HepG2 (cell line): ENCODE results near the gene COL4A6. TPM values are rescaled to one million over a fixed set of nuclear protein-coding genes. Genes with fewer than 3 reads are reported as not detected.

ENCODE experiments used
- ATAC-seq: fragments of 200-7000 bp; cut with Tn5 transposase; 3 replicates; pipeline ENCODE4 v1.9.1; 2020; ENCODE audit warnings: mild to moderate bottlenecking, moderate library complexity
- BruUV-seq: library from RNA; stranded (reverse); fragments of 400-500 nt; replicated peaks from 2 replicates; lab custom pipeline; 2021; lab: Mats Ljungman, UMichigan
- CTCF ChIA-PET: fragments of 300-600 bp; formaldehyde crosslinking; extraction: SDS; loops from one replicate; lab custom pipeline; 2021; ENCODE audit warnings: low total read pairs, inconsistent platforms, low intra/inter-chr PET ratio; lab: Yijun Ruan, JAX
- POLR2A ChIA-PET: fragments of 350-600 bp; sonication (Branson Sonifier 250); formaldehyde crosslinking; loops from one replicate; lab custom pipeline; 2020; ENCODE audit warnings: antibody characterized with exemption, inconsistent platforms; lab: Yijun Ruan, JAX
- DNase-seq: peaks from one replicate; pipeline ENCODE4 v3.0.0-alpha.2; 2015; ENCODE audit warnings: low spot score
- FAIRE-seq: peaks from 3 replicates; lab custom pipeline; 2011; peaks lifted over from hg19 to GRCh38; lab: Jason Lieb, UNC
- H2AFZ ChIP-seq: one replicate; pipeline ENCODE4 v1.6.1; 2011; ENCODE audit warnings: low read length, inconsistent platforms
- H3K27ac ChIP-seq: fragments of 300-600 bp; 3 replicates; pipeline ENCODE4 v1.8.0; 2011; ENCODE audit warnings: mixed run types, mild to moderate bottlenecking, mixed read lengths, low read length, inconsistent platforms; ENCODE audit not compliant: insufficient read depth; ENCODE audit errors: extremely low read length
- H3K27me3 ChIP-seq, 2 experiments: fragments of 200-600 bp in 1 of 2; 2 replicates in 1 of 2; 3 replicates in 1 of 2; pipeline versions ENCODE4 v1.6.0 to v1.8.0; 2011; ENCODE audit warnings: low read length in 2 of 2, mild to moderate bottlenecking in 2 of 2, moderate library complexity in 2 of 2, inconsistent platforms in 1 of 2; ENCODE audit not compliant: insufficient read depth in 2 of 2, control insufficient read depth in 1 of 2
- H3K36me3 ChIP-seq, 2 experiments: fragments of 200-600 bp in 1 of 2; replicated peaks in 1 of 2; 2 replicates in 1 of 2; 3 replicates in 1 of 2; pipeline versions ENCODE4 v1.5.1 to v1.8.0; 2011; ENCODE audit warnings: low read length in 2 of 2, inconsistent platforms in 1 of 2; ENCODE audit not compliant: insufficient read depth in 2 of 2, control insufficient read depth in 1 of 2
- H3K4me1 ChIP-seq: 2 replicates; pipeline ENCODE4 v1.5.1; 2012; ENCODE audit warnings: low read length, inconsistent platforms; ENCODE audit not compliant: insufficient read depth
- H3K4me2 ChIP-seq: 2 replicates; pipeline ENCODE4 v1.6.0; 2011; ENCODE audit warnings: low read depth, low read length, inconsistent platforms
- H3K4me3 ChIP-seq, 3 experiments: fragments of 200-600 bp in 1 of 3; sonication (generic), shearing (Covaris generic) in 1 of 3; replicated peaks in 1 of 3; 2 replicates each; pipeline ENCODE4 v1.5.1; 2011 to 2016; ENCODE audit warnings: low read length in 3 of 3, inconsistent platforms in 2 of 3, low read depth in 2 of 3, mild to moderate bottlenecking in 2 of 3, control low read depth in 1 of 3, mixed read lengths in 1 of 3; ENCODE audit not compliant: insufficient read depth in 1 of 3
- H3K79me2 ChIP-seq: one replicate; pipeline ENCODE4 v1.6.1; 2011; ENCODE audit warnings: low read length, inconsistent platforms; ENCODE audit not compliant: insufficient read depth
- H3K9ac ChIP-seq: 2 replicates; pipeline ENCODE4 v1.6.0; 2011; ENCODE audit warnings: mild to moderate bottlenecking, low read depth, low read length, inconsistent platforms; ENCODE audit not compliant: insufficient read depth
- H3K9me3 ChIP-seq: 2 replicates; pipeline ENCODE4 v1.5.1; 2012; ENCODE audit warnings: mild to moderate bottlenecking, low read length
- H4K20me1 ChIP-seq: 2 replicates; pipeline ENCODE4 v1.6.0; 2011; ENCODE audit warnings: inconsistent platforms, mild to moderate bottlenecking, low read length, moderate library complexity; ENCODE audit not compliant: insufficient read depth
- BRF2 ChIP-seq: sonication (generic); formaldehyde crosslinking; IDR thresholded peaks from 2 replicates; pipeline ENCODE4 v1.8.1; 2022; ENCODE audit warnings: mild to moderate bottlenecking, missing genetic modification reagents
- HDAC6 ChIP-seq: fragments of 200-600 bp; sonication (generic); IDR thresholded peaks from 2 replicates; pipeline ENCODE4 v1.7.0; 2017; ENCODE audit warnings: mild to moderate bottlenecking, antibody characterized with exemption, low read length, low read depth
- HOXA9 ChIP-seq: sonication (generic); formaldehyde crosslinking; IDR thresholded peaks from 2 replicates; pipeline ENCODE4 v1.8.1; 2022; ENCODE audit warnings: missing genetic modification reagents, mild to moderate bottlenecking, moderate library complexity, borderline replicate concordance
- MXI1 ChIP-seq: IDR thresholded peaks from 3 replicates; pipeline ENCODE4 v1.6.1; 2012; ENCODE audit warnings: low read depth, low read length, inconsistent platforms, borderline replicate concordance
- NFYC ChIP-seq: IDR thresholded peaks from 2 replicates; pipeline ENCODE4 v1.6.1; 2016; ENCODE audit warnings: missing genetic modification reagents, missing compliant biosample characterization
- NR2F1 ChIP-seq, 2 experiments: fragments of 450-650 bp in 1 of 2; formaldehyde crosslinking in 1 of 2; IDR thresholded peaks; 2 replicates each; pipeline versions ENCODE4 v1.5.0 to v1.6.1; 2016 to 2020; ENCODE audit warnings: mild to moderate bottlenecking in 1 of 2, missing compliant biosample characterization in 1 of 2, missing genetic modification reagents in 1 of 2, moderate library complexity in 1 of 2
- RXRA ChIP-seq: sonication (generic); formaldehyde crosslinking; IDR thresholded peaks from 2 replicates; pipeline ENCODE4 v1.5.1; 2020; ENCODE audit warnings: missing genetic modification reagents
- SIN3B ChIP-seq: fragments of 150-350 bp; IDR thresholded peaks from 2 replicates; pipeline ENCODE4 v1.6.1; 2014; ENCODE audit warnings: low read length
- SNAPC2 ChIP-seq: sonication (generic); formaldehyde crosslinking; IDR thresholded peaks from 2 replicates; pipeline ENCODE4 v1.8.1; 2022; ENCODE audit warnings: mild to moderate bottlenecking, missing genetic modification reagents
- SOX6 ChIP-seq, 2 experiments: fragments of 450-650 bp in 1 of 2; sonication (generic) in 1 of 2; formaldehyde crosslinking in 1 of 2; IDR thresholded peaks; 2 replicates each; pipeline versions ENCODE4 v1.4.0 to v1.6.1; 2017 to 2020; ENCODE audit warnings: antibody characterized with exemption in 1 of 2, mild to moderate bottlenecking in 1 of 2, missing genetic modification reagents in 1 of 2
- ZBTB7B ChIP-seq: sonication (generic); formaldehyde crosslinking; IDR thresholded peaks from 2 replicates; pipeline ENCODE4 v1.4.0; 2020; ENCODE audit warnings: missing genetic modification reagents
- ZFP36L1 ChIP-seq: sonication (generic); formaldehyde crosslinking; IDR thresholded peaks from 2 replicates; pipeline ENCODE4 v1.8.0; 2022; ENCODE audit warnings: mild to moderate bottlenecking, missing genetic modification reagents, moderate library complexity
- ZKSCAN8 ChIP-seq: IDR thresholded peaks from 2 replicates; pipeline ENCODE4 v1.6.1; 2016; ENCODE audit warnings: borderline replicate concordance, missing genetic modification reagents, missing compliant biosample characterization
- ZNF556 ChIP-seq: sonication (generic); formaldehyde crosslinking; IDR thresholded peaks from 2 replicates; pipeline ENCODE4 v1.4.0; 2020; ENCODE audit warnings: mild to moderate bottlenecking, missing genetic modification reagents, borderline replicate concordance
- ZNF619 ChIP-seq: sonication (generic); formaldehyde crosslinking; IDR thresholded peaks from 2 replicates; pipeline ENCODE4 v1.4.0; 2020; ENCODE audit warnings: mild to moderate bottlenecking, missing genetic modification reagents
- ZNF746 ChIP-seq: sonication (generic); formaldehyde crosslinking; IDR thresholded peaks from 2 replicates; pipeline ENCODE4 v1.8.0; 2022; ENCODE audit warnings: mild to moderate bottlenecking, missing genetic modification reagents
- WGBS: methylation state at CpG from one replicate; pipeline ENCODE4 v1.1.6; 2017; ENCODE audit warnings: low lambda C conversion rate; 5-methylcytosine and 5-hydroxymethylcytosine counted together
- in situ Hi-C: cut with HindIII; loops from 2 replicates; pipeline ENCODE4 v1.10.0; 2017; ENCODE audit warnings: low pct_unique_long_range_greater_than_20kb; ENCODE audit not compliant: extremely low pct_ligation_motif_present
- intact Hi-C: fragments of 100-400 bp; cut with micrococcal nuclease; formaldehyde crosslinking; loops from one replicate; pipeline ENCODE4 v1.10.0; 2022; ENCODE audit not compliant: unreplicated experiment
- polyA plus RNA-seq, 8 experiments: library from polyadenylated mRNA; depleted of rRNA in 3 of 8; stranded (reverse) in 7 of 8; unstranded in 1 of 8; fragments of >200 nt; fragmentation: Illumina TruSeq in 4 of 8; extraction: Trizol in 4 of 8; gene quantifications; 2 replicates each; pipeline versions ENCODE4 v1.2.1 to v1.2.3, GENCODE V29; 2011 to 2016; ENCODE audit warnings: low read depth in 4 of 8, missing spikeins in 1 of 8, mixed read lengths in 1 of 8; ENCODE audit not compliant: insufficient read depth in 1 of 8
- total RNA-seq, 5 experiments: library from RNA; depleted of rRNA; stranded (reverse); fragments of >200 nt; fragmentation: Illumina TruSeq; extraction: Trizol; gene quantifications; 2 replicates each; pipeline ENCODE4 v1.2.3, GENCODE V29; 2016; ENCODE audit warnings: low read depth in 1 of 5
- TF ChIP-seq, protein P1 (sequence below): sonication (generic); formaldehyde crosslinking; IDR thresholded peaks from 2 replicates; pipeline ENCODE4 v1.4.0; 2020; ENCODE audit warnings: mild to moderate bottlenecking, missing genetic modification reagents, borderline replicate concordance
- TF ChIP-seq, protein P2 (sequence below): IDR thresholded peaks from 2 replicates; pipeline ENCODE4 v1.6.1; 2016; ENCODE audit warnings: missing biosample characterization, missing genetic modification reagents, low read depth

COL4A6 gene
- total and polyA plus RNA-seq, 2 of the 13 experiments (the other 11 are each of a cell fraction or from before 2014, with no cell fraction given), result 4.5 to 8.2 TPM

- Histone ChIP-seq H3K4me3 (no peak overlapping the region), H3K27ac (no peak overlapping the region)
- POLR2A ChIA-PET, result no interaction called here
- 94% methylated on average over 4 of the region's 4 CpGs for WGBS
- TF ChIP-seq SNAPC2 (no peak), ZNF746 (CRISPR knock-in tag) (no peak), ZNF619 (no peak), HOXA9 (CRISPR knock-in tag) (no peak), ZBTB7B (no peak), MXI1 (no peak), ZKSCAN8 (CRISPR knock-in tag) (no peak), BRF2 (CRISPR knock-in tag) (no peak), HDAC6 (no peak), NR2F1 (CRISPR knock-in tag; IDR thresholded peaks at IDR 0.05) (no peak), NFYC (CRISPR knock-in tag) (no peak), SOX6 (IDR thresholded peaks at IDR 0.05) (no peak), SOX6 (CRISPR knock-in tag; IDR thresholded peaks at IDR 0.05) (no peak), ZNF556 (CRISPR knock-in tag) (no peak), RXRA (CRISPR knock-in tag) (no peak), ZFP36L1 (no peak), SIN3B (no peak)
- TF ChIP-seq, protein P1, sequence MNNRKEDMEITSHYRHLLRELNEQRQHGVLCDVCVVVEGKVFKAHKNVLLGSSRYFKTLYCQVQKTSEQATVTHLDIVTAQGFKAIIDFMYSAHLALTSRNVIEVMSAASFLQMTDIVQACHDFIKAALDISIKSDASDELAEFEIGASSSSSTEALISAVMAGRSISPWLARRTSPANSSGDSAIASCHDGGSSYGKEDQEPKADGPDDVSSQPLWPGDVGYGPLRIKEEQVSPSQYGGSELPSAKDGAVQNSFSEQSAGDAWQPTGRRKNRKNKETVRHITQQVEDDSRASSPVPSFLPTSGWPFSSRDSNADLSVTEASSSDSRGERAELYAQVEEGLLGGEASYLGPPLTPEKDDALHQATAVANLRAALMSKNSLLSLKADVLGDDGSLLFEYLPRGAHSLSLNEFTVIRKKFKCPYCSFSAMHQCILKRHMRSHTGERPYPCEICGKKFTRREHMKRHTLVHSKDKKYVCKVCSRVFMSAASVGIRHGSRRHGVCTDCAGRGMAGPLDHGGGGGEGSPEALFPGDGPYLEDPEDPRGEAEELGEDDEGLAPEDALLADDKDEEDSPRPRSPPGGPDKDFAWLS, result no peak
- TF ChIP-seq, protein P2, sequence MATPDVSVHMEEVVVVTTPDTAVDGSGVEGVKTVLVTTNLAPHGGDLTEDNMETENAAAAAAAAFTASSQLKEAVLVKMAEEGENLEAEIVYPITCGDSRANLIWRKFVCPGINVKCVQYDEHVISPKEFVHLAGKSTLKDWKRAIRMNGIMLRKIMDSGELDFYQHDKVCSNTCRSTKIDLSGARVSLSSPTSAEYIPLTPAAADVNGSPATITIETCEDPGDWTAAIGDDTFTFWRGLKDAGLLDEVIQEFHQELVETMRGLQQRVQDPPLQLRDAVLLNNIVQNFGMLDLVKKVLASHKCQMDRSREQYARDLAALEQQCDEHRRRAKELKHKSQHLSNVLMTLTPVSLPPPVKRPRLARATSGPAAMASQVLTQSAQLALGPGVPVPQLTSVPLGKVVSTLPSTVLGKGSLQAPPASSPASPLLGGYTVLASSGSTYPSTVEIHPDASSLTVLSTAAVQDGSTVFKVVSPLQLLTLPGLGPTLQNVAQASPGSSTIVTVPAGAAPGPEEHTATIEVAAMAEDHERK, result no peak
- TF ChIP-seq, all 625 proteins: peak for 0
- Histone ChIP-seq H3K4me2 (no peak overlapping the region), H3K27me3 (no peaks in the 10 kb centered on the region), H3K79me2 (no peaks in the 10 kb centered on the region), H3K36me3 (no peaks in the 10 kb centered on the region), H2AFZ (no peak overlapping the region), H3K4me1 (no peaks in the 10 kb centered on the region), H3K9me3 (no peaks in the 10 kb centered on the region), H4K20me1 (no peaks in the 10 kb centered on the region), H3K9ac (no peak overlapping the region)
- no peak for ATAC-seq
- BruUV-seq, result no TSS peak
- CTCF ChIA-PET, result no interaction called here
- in situ Hi-C loops (no loop called here), intact Hi-C loops (no loop called here)
- DNase-seq, result no peak
- FAIRE-seq, result no peak
Measured at GRCh38 chrX:108359806-108360602, 78.2 kb downstream of the COL4A6 start.
